Smooth muscle cell (in vitro differentiated cells): ENCODE measurements around the gene ZNF511. TPM values are rescaled to one million over a fixed set of nuclear protein-coding genes. Genes with fewer than 3 reads are reported as not detected.

Experiments used
- DNase-seq: peaks from one replicate; lab custom pipeline; 2025; ENCODE audit not compliant: unreplicated experiment; lab: John Stamatoyannopoulos, UW
- H2AFZ ChIP-seq: fragments of 200-600 bp; sonication (generic); 2 replicates; pipeline ENCODE4 v1.6.0; 2016; ENCODE audit warnings: antibody characterized with exemption, low read depth, mild to moderate bottlenecking
- H3F3A ChIP-seq: fragments of 200-600 bp; sonication (generic); 2 replicates; pipeline ENCODE4 v1.6.0; 2017; ENCODE audit warnings: antibody characterized with exemption, low read depth
- H3K27ac ChIP-seq: fragments of 200-600 bp; sonication (generic); 2 replicates; pipeline ENCODE4 v1.5.1; 2016; ENCODE audit warnings: low read depth, mild to moderate bottlenecking
- H3K27me3 ChIP-seq: fragments of 200-600 bp; sonication (generic); 2 replicates; pipeline ENCODE4 v1.6.1; 2016; ENCODE audit warnings: low read depth, mild to moderate bottlenecking
- H3K36me3 ChIP-seq: fragments of 200-600 bp; sonication (generic); 2 replicates; pipeline ENCODE4 v1.5.1; 2016; ENCODE audit warnings: low read depth
- H3K4me1 ChIP-seq: fragments of 200-600 bp; sonication (generic); 2 replicates; pipeline ENCODE4 v1.5.1; 2016; ENCODE audit warnings: low read depth
- H3K4me2 ChIP-seq: fragments of 200-600 bp; sonication (generic); 2 replicates; pipeline ENCODE4 v1.6.0; 2016; ENCODE audit warnings: mild to moderate bottlenecking
- H3K4me3 ChIP-seq: fragments of 200-600 bp; sonication (generic); 2 replicates; pipeline ENCODE4 v1.5.1; 2016; ENCODE audit warnings: mild to moderate bottlenecking
- H3K79me2 ChIP-seq: fragments of 200-600 bp; sonication (generic); 2 replicates; pipeline ENCODE4 v1.6.0; 2016; ENCODE audit warnings: low read depth, mild to moderate bottlenecking
- H3K9ac ChIP-seq: fragments of 200-600 bp; sonication (generic); 2 replicates; pipeline ENCODE4 v1.6.0; 2016; ENCODE audit warnings: low read depth
- H3K9me3 ChIP-seq: fragments of 200-600 bp; sonication (generic); replicated peaks from 2 replicates; pipeline ENCODE4 v1.5.1; 2016; ENCODE audit warnings: low read depth
- H4K20me1 ChIP-seq: fragments of 200-600 bp; sonication (generic); 2 replicates; pipeline ENCODE4 v1.6.0; 2016; ENCODE audit warnings: low read depth
- CTCF ChIP-seq: fragments of 200-600 bp; sonication (generic); IDR thresholded peaks from 2 replicates; pipeline ENCODE4 v1.5.1; 2017; ENCODE audit warnings: borderline replicate concordance, mild to moderate bottlenecking, antibody characterized with exemption; ENCODE audit not compliant: insufficient read depth, poor library complexity, severe bottlenecking
- WGBS: methylation state at CpG from one replicate; pipeline ENCODE4 v1.1.7; 2016; ENCODE audit warnings: low lambda C conversion rate; 5-methylcytosine and 5-hydroxymethylcytosine counted together
- polyA plus RNA-seq: library from polyadenylated mRNA; unstranded; fragments of >200 nt; fragmentation: Nextera tagmentation; extraction: Ambion mirVana; gene quantifications from 2 replicates; pipeline ENCODE4 v1.2.1, GENCODE V29; 2016
- total RNA-seq: library from RNA; depleted of rRNA; stranded (reverse); fragments of >200 nt; gene quantifications from 2 replicates; pipeline ENCODE4 v1.2.3, GENCODE V29; 2014

The ZNF511 gene
- total and polyA plus RNA-seq, 2 experiments from 2014 or later: 20.0 to 52.3 TPM

- Histone ChIP-seq H3K4me1 (no peaks in the 10 kb centered on the region), H3K9ac (no peak overlapping the region), H3K4me3 (no peak overlapping the region), H4K20me1 (no peaks in the 10 kb centered on the region), H2AFZ (no peak overlapping the region), H3K27me3 (no peaks in the 10 kb centered on the region), H3K9me3 (no peaks in the 10 kb centered on the region), H3K36me3 (no peaks in the 10 kb centered on the region), H3F3A (no peaks in the 10 kb centered on the region), H3K27ac (no peak overlapping the region), H3K79me2 (no peaks in the 10 kb centered on the region), H3K4me2 (no peak overlapping the region)
- WGBS: 91% methylated on average over 21 of the region's 26 CpGs
- no peak for DNase-seq
- TF ChIP-seq CTCF: no peak
Observed at GRCh38 chr10:133269367-133269766, 39.3 kb upstream of the ZNF511 start.

GRCh38 chr10:133270204-133270603 is 38.5 kb upstream of the ZNF511 start:
- Histone ChIP-seq H3K9me3 (no peaks in the 10 kb centered on the region), H4K20me1 (no peaks in the 10 kb centered on the region), H3K79me2 (no peaks in the 10 kb centered on the region), H2AFZ (no peak overlapping the region), H3K4me1 (peaks cover 2% of the 10 kb centered on the region), H3K27me3 (peaks cover 3% of the 10 kb centered on the region), H3K4me3 (no peak overlapping the region), H3K36me3 (no peaks in the 10 kb centered on the region), H3K9ac (no peak overlapping the region), H3F3A (no peaks in the 10 kb centered on the region), H3K4me2 (no peak overlapping the region), H3K27ac (no peak overlapping the region)
- TF ChIP-seq CTCF: no peak
- no peak for DNase-seq
- WGBS: 91% methylated on average over 20 of the region's 20 CpGs

- Histone ChIP-seq H3K27ac (no peak overlapping the region), H3K4me2 (no peak overlapping the region), H4K20me1 (no peaks in the 10 kb centered on the region), H3K9me3 (no peaks in the 10 kb centered on the region), H3K27me3 (peaks cover 9% of the 10 kb centered on the region), H3K36me3 (no peaks in the 10 kb centered on the region), H3F3A (no peaks in the 10 kb centered on the region), H3K9ac (no peak overlapping the region), H3K4me1 (peaks cover 4% of the 10 kb centered on the region), H3K4me3 (no peak overlapping the region), H2AFZ (no peak overlapping the region), H3K79me2 (no peaks in the 10 kb centered on the region)
- 94% methylated on average over 19 of the region's 19 CpGs for WGBS
- TF ChIP-seq CTCF: no peak
- no peak for DNase-seq
Observed at GRCh38 chr10:133270773-133271297, 37.9 kb upstream of the ZNF511 start.
